ENCODE results near the gene BMI1. TPM values are rescaled to one million over a fixed set of nuclear protein-coding genes. Genes with fewer than 3 reads are reported as not detected.

The BMI1 gene
- total and polyA plus RNA-seq, 9 donors = 35.3 to 55.0 (median 46.6) TPM

DNA sequence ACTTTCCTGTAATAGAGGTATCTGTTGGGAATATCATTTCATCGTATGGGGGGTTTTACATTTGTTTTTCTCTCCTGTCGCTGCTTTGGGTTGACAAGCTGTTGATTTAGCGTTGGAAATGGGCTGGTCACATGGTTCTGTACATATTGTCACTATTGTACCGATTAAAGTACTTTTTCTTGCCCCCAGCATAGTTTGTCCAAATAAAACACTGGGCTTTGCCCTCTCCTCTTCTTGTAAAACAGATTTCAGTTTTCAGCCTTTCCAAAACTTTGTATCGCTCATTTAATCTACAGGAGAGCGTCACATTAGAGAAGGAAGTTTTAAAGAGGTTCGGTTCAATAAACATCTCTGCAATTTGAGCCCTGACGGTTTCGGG is 4.0 kb downstream of the BMI1 start:
- H3K4me1 ChIP-seq (ENCODE audit: control insufficient read depth, insufficient read depth, low read length) = peaks cover 20% of the 10 kb centered on the region
- 0% methylated on average over 4 of the region's 9 CpGs for WGBS (ENCODE audit: insufficient coverage)
- H3K27ac ChIP-seq (ENCODE audit: low read length) = peak overlapping the region; percentile 22
- DNase-seq = peak; percentile 6
- H3K4me3 ChIP-seq (ENCODE audit: low read length) = peak overlapping the region; percentile 57
- H3K36me3 ChIP-seq (ENCODE audit: control insufficient read depth, insufficient read depth, low read length) = peaks cover 4% of the 10 kb centered on the region
- H3K27me3 ChIP-seq (ENCODE audit: control insufficient read depth, insufficient read depth, low read length) = peaks cover 21% of the 10 kb centered on the region
- no peaks in the 10 kb centered on the region for H3K9me3 ChIP-seq (replicated peaks; ENCODE audit: control insufficient read depth, low read depth, low read length)

DNA sequence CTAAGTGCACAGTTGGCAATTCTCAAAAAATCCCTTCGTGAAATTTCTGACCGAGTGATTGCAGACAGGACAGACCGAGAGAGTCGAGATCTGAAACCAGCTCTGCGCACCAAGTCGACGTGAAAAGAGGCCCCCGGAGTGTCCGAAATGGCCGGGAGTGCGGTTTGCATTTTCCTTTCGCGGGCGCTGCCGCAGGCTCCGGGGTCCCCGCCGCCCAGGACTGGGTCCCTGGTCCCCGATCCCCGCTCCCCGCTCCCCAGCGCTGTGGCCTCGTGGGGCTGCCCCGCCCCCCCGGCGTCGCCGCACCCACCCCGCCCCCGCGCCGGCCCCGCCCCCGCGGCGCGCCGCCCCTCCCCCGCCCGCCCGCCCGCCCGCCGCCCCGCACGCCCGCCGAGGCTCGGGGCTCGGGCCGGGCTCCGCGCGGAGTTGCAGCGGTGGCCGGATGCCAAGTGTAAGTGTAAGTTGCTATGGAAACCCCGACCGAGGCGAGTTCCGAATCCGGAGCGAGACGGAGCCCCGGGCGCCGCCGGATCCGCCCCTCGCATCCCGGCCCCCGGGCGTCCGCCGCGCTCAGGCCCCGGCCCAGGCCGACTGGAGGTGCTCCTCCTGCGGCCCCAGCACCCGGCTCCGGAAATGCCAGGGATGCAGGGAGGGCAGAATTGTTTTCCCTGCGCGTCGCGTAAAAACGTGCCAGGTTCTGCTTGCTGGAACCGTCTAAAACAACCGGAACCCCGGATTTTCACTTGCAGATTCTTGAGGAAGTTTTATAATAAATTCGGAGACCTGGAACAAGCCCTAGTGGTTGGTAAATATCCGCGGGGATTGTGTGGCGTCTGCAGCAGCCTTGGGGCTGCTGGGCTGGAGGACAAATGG is 4.6 kb downstream of the BMI1 start:
- DNase-seq = peak; percentile 86
- Histone ChIP-seq H3K9me3 (replicated peaks; ENCODE audit: control insufficient read depth, low read depth, low read length) (no peaks in the 10 kb centered on the region), H3K4me1 (ENCODE audit: control insufficient read depth, insufficient read depth, low read length) (peaks cover 20% of the 10 kb centered on the region), H3K27ac (ENCODE audit: low read length) (peak overlapping the region; percentile 22), H3K27me3 (ENCODE audit: control insufficient read depth, insufficient read depth, low read length) (peaks cover 21% of the 10 kb centered on the region), H3K4me3 (ENCODE audit: low read length) (peak overlapping the region; percentile 57), H3K36me3 (ENCODE audit: control insufficient read depth, insufficient read depth, low read length) (peaks cover 4% of the 10 kb centered on the region)
- WGBS (ENCODE audit: insufficient coverage) = under 1% methylated on average over 62 of the region's 92 CpGs

DNA sequence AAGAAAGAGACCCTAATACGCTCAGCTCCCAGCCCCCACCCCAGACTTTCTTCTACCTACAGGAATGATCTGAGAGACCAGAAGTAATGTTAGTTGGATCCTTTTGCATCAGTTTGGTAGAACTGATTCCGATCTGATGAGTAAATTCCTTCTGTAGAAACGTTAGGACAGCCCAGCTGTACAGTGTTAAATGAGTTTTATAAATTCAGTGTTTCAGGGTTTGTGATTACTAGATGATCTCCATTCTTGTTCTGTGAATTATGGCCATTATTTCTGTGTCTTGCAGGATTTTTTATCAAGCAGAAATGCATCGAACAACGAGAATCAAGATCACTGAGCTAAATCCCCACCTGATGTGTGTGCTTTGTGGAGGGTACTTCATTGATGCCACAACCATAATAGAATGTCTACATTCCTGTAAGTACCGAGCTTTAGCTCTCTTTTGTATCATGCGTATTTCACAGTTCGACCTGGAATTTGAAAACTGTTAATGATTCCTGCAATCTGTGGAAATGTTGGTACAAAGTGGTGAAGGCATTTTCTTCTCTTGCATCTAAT is 5.3 kb downstream of the BMI1 start:
- Histone ChIP-seq H3K36me3 (ENCODE audit: control insufficient read depth, insufficient read depth, low read length) (peaks cover 4% of the 10 kb centered on the region), H3K9me3 (replicated peaks; ENCODE audit: control insufficient read depth, low read depth, low read length) (no peaks in the 10 kb centered on the region), H3K4me3 (ENCODE audit: low read length) (peak overlapping the region; percentile 45), H3K4me1 (ENCODE audit: control insufficient read depth, insufficient read depth, low read length) (peaks cover 20% of the 10 kb centered on the region), H3K27me3 (ENCODE audit: control insufficient read depth, insufficient read depth, low read length) (peaks cover 19% of the 10 kb centered on the region), H3K27ac (ENCODE audit: low read length) (peak overlapping the region; percentile 10)
- no CpG with 5 or more reads among the region's 8 CpGs for WGBS (ENCODE audit: insufficient coverage)
- DNase-seq = no peak

DNA sequence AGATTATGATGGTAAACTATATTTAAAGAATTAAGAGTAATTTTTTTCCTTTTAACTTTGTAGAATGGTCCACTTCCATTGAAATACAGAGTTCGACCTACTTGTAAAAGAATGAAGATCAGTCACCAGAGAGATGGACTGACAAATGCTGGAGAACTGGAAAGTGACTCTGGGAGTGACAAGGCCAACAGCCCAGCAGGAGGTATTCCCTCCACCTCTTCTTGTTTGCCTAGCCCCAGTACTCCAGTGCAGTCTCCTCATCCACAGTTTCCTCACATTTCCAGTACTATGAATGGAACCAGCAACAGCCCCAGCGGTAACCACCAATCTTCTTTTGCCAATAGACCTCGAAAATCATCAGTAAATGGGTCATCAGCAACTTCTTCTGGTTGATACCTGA is 8.3 kb downstream of the BMI1 start:
- Histone ChIP-seq H3K9me3 (replicated peaks; ENCODE audit: control insufficient read depth, low read depth, low read length) (peaks cover 2% of the 10 kb centered on the region), H3K27ac (ENCODE audit: low read length) (no peak overlapping the region), H3K4me1 (ENCODE audit: control insufficient read depth, insufficient read depth, low read length) (peaks cover 15% of the 10 kb centered on the region), H3K4me3 (ENCODE audit: low read length) (no peak overlapping the region), H3K36me3 (ENCODE audit: control insufficient read depth, insufficient read depth, low read length) (peaks cover 4% of the 10 kb centered on the region), H3K27me3 (ENCODE audit: control insufficient read depth, insufficient read depth, low read length) (peaks cover 11% of the 10 kb centered on the region)
- WGBS (ENCODE audit: insufficient coverage) = no CpG with 5 or more reads among the region's 3 CpGs
- no peak for DNase-seq

DNA sequence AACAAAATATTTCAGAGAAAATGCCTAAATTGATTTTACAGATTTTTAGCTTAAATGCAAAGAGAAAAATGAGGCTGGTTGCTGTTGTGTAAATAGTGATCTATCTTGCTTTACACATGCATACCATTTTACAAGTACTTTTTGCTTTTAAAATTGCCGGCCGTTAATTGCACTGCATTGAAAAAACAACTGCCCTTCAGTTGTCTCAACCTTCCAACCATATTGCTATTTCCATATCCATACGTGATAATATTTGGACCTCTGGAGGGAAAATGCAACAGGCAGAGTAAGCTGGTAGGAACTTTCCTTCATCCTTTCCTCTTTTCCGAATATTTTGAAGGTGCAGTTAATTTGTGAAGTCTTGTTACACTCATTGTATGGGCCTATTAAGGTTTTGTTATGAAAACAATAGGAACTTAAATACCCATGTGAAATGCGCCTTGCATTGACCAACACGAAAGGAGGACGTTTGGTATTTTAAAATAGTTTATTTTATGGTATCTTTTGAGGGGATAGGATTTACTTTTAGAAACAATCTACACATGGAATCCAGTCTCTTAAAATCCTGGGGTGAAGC is 11.3 kb downstream of the BMI1 start:
- DNase-seq = no peak
- peaks cover 39% of the 10 kb centered on the region for H3K27me3 ChIP-seq (ENCODE audit: control insufficient read depth, insufficient read depth, low read length)
- H3K36me3 ChIP-seq (ENCODE audit: control insufficient read depth, insufficient read depth, low read length) = peaks cover 4% of the 10 kb centered on the region
- H3K4me3 ChIP-seq (ENCODE audit: low read length) = no peak overlapping the region
- H3K4me1 ChIP-seq (ENCODE audit: control insufficient read depth, insufficient read depth, low read length) = peaks cover 24% of the 10 kb centered on the region
- 92% methylated on average over 2 of the region's 7 CpGs for WGBS (ENCODE audit: insufficient coverage)
- H3K9me3 ChIP-seq (replicated peaks; ENCODE audit: control insufficient read depth, low read depth, low read length) = peaks cover 2% of the 10 kb centered on the region
- H3K27ac ChIP-seq (ENCODE audit: low read length) = no peak overlapping the region

DNA sequence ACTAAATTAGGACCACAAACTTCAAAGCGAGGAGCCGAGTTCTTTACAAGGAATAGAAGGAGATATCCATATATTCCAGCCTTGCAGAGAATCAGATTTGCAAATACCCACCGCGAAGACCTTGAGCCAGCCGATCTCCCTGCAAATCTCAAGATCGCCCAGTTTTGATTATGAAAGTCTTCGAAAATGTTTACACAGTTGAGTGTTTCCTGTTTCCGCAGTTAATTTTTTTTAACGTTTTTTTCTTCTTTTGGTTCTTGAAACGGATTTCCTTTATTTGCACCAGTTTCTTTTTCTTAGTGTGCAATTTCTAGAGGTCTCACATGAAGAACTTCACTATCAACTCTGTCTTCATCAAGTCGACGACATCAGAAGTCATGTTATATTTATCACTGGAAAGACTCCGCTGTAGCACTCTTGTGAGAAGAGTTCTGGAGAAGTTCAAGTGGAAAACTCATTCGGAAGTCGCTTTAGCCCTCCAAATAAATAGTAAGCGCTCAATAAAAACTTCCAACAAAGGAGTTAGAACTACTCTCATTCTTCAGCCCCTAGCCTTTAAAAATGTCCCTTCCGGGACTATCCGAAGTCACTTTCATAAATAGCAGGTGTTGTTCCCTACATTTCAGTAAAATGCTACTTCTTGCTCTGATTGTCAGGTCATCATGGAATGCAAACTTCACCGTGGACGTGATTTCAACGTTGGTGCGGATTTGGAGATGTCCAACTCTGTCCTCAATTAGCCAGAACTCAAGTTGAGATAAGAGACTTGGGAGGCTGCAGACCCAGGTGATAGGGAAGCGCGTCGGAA is 12.5 kb downstream of the BMI1 start:
- Histone ChIP-seq H3K36me3 (ENCODE audit: control insufficient read depth, insufficient read depth, low read length) (peaks cover 4% of the 10 kb centered on the region), H3K27ac (ENCODE audit: low read length) (no peak overlapping the region), H3K4me1 (ENCODE audit: control insufficient read depth, insufficient read depth, low read length) (peaks cover 24% of the 10 kb centered on the region), H3K4me3 (ENCODE audit: low read length) (no peak overlapping the region), H3K27me3 (ENCODE audit: control insufficient read depth, insufficient read depth, low read length) (peaks cover 43% of the 10 kb centered on the region), H3K9me3 (replicated peaks; ENCODE audit: control insufficient read depth, low read depth, low read length) (peaks cover 2% of the 10 kb centered on the region)
- WGBS (ENCODE audit: insufficient coverage) = 42% methylated on average over 16 of the region's 25 CpGs
- DNase-seq = peak; percentile 8

DNA sequence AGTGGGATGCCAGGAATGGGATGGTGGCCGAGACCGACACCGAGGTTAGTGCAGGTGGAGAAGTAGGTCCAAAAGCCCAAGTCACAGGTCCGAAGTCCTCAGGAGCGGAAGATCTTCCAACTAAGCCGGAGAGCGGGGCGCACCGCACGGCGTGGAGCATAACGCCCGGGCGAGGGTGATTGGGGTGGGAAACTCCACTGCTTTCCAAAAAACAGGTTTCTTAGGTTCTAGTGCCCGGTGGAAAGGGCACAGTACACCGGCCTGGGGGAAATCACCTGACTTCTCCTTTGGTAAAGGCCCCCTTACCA is 13.0 kb downstream of the BMI1 start:
- Histone ChIP-seq H3K27ac (ENCODE audit: low read length) (no peak overlapping the region), H3K9me3 (replicated peaks; ENCODE audit: control insufficient read depth, low read depth, low read length) (peaks cover 2% of the 10 kb centered on the region), H3K27me3 (ENCODE audit: control insufficient read depth, insufficient read depth, low read length) (peaks cover 45% of the 10 kb centered on the region), H3K4me1 (ENCODE audit: control insufficient read depth, insufficient read depth, low read length) (peaks cover 24% of the 10 kb centered on the region), H3K4me3 (ENCODE audit: low read length) (peak overlapping the region; percentile 3), H3K36me3 (ENCODE audit: control insufficient read depth, insufficient read depth, low read length) (peaks cover 4% of the 10 kb centered on the region)
- 34% methylated on average over 15 of the region's 16 CpGs for WGBS (ENCODE audit: insufficient coverage)
- no peak for DNase-seq

DNA sequence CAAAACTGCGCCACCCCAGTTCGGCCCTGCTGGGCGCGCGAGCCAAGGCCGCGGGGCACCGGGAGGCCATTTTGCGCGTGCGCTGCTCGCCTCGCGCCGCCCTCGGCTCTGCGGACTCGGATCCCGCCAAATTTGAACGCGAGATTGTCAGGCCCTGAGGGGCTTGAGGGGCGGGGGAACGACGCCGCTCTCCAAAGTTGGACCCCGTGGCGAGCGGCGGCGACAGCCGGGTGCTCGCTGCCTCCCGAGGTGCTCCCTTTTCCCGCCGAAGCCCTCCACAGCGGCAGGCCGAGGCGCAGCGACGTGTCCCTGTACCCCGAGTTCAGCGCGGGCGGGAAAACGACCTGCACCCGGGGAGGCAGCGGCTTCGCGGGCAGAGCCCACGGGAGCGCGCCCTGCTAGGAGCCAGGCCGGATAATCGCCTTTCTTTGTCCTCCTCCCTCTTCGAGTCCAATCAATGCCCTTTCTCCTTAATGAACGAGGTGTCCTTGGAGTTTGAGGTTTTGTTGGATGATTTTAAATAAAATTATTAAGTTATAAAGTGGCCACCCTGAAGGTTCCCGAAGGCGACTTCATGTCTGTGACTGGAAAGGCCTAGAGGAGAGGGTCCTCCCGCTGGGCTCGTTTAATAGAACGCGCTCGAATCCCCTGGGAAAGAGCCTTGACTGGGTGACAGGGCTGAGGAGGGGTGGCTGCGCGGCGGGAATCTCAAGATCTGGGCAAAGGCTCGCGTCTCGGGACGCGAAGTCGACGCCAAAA is 13.7 kb downstream of the BMI1 start:
- Histone ChIP-seq H3K4me1 (ENCODE audit: control insufficient read depth, insufficient read depth, low read length) (peaks cover 24% of the 10 kb centered on the region), H3K4me3 (ENCODE audit: low read length) (peak overlapping the region; percentile 56), H3K27ac (ENCODE audit: low read length) (no peak overlapping the region), H3K27me3 (ENCODE audit: control insufficient read depth, insufficient read depth, low read length) (peaks cover 45% of the 10 kb centered on the region), H3K9me3 (replicated peaks; ENCODE audit: control insufficient read depth, low read depth, low read length) (peaks cover 2% of the 10 kb centered on the region), H3K36me3 (ENCODE audit: control insufficient read depth, insufficient read depth, low read length) (no peaks in the 10 kb centered on the region)
- peak; percentile 62 for DNase-seq
- 3% methylated on average over 69 of the region's 73 CpGs for WGBS (ENCODE audit: insufficient coverage)

DNA sequence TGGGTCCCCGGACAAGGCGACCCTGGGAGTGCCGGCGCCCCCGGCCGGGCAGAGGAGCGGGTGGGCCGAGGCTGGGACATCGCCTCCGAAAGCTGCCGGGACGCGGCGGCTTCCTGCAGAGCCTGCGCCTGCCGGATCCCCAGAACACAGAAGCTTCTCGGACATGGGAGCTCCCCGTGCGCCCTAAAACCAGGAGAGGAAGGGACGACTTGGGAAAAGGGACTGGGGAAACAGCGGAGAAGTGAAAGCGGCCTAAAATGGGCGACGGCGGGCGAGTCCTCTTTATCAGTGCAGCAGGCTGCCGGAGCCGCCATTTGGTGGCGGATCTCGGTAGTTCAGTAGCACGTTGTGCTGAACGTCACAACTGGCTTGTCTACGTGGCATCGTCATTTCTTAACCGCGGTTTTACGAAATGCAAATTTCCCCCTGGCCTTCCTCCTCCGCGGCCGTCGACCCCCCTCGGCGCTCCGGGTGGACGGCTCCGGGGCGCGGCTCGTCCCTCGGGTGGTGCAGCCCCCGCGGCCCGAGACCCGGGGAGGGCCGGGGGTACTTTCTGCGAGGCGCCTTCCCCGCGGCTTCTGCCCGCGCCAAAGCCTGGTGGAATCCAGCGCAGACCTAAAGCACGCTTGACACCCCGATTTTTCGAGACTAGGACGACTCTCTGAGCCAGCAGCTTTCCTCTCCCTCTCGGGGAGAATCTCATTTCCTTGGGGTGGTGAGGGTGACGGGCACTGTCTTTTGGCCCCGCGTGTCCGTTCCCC is 14.5 kb downstream of the BMI1 start:
- peak overlapping the region; percentile 56 for H3K4me3 ChIP-seq (ENCODE audit: low read length)
- no peak overlapping the region for H3K27ac ChIP-seq (ENCODE audit: low read length)
- 1% methylated on average over 61 of the region's 71 CpGs for WGBS (ENCODE audit: insufficient coverage)
- H3K4me1 ChIP-seq (ENCODE audit: control insufficient read depth, insufficient read depth, low read length) = peaks cover 27% of the 10 kb centered on the region
- H3K36me3 ChIP-seq (ENCODE audit: control insufficient read depth, insufficient read depth, low read length) = no peaks in the 10 kb centered on the region
- DNase-seq = peak; percentile 82
- H3K9me3 ChIP-seq (replicated peaks; ENCODE audit: control insufficient read depth, low read depth, low read length) = peaks cover 2% of the 10 kb centered on the region
- peaks cover 47% of the 10 kb centered on the region for H3K27me3 ChIP-seq (ENCODE audit: control insufficient read depth, insufficient read depth, low read length)
